Gastroesophageal sphincter (tissue), 3 donors: ENCODE data around the gene RFX8.

Experiments
- EP300 ChIP-seq: sonication (generic); formaldehyde crosslinking; IDR thresholded peaks from one replicate; pipeline ENCODE4 v1.6.1; 2017; ENCODE audit warnings: antibody characterized with exemption, mild to moderate bottlenecking
- POLR2A ChIP-seq, 2 donors: fragments of 450-650 bp; IDR thresholded peaks; one replicate each; pipeline ENCODE4 v1.6.1; 2017; ENCODE audit warnings: antibody characterized with exemption in 2 of 2, mild to moderate bottlenecking in 2 of 2, moderate library complexity in 1 of 2
- POLR2AphosphoS5 ChIP-seq: sonication (generic); formaldehyde crosslinking; IDR thresholded peaks from one replicate; pipeline ENCODE4 v1.6.1; 2017; ENCODE audit warnings: antibody characterized with exemption
- TF ChIP-seq, protein P1 (sequence below), 4 experiments: fragments of 200-600 bp in 2 of 4; fragments of 450-650 bp in 2 of 4; sonication (generic) in 1 of 4; IDR thresholded peaks; one replicate each; pipeline ENCODE4 v1.5.1; 2017 to 2019; ENCODE audit warnings: antibody characterized with exemption in 4 of 4, mild to moderate bottlenecking in 2 of 4, moderate library complexity in 2 of 4

DNA sequence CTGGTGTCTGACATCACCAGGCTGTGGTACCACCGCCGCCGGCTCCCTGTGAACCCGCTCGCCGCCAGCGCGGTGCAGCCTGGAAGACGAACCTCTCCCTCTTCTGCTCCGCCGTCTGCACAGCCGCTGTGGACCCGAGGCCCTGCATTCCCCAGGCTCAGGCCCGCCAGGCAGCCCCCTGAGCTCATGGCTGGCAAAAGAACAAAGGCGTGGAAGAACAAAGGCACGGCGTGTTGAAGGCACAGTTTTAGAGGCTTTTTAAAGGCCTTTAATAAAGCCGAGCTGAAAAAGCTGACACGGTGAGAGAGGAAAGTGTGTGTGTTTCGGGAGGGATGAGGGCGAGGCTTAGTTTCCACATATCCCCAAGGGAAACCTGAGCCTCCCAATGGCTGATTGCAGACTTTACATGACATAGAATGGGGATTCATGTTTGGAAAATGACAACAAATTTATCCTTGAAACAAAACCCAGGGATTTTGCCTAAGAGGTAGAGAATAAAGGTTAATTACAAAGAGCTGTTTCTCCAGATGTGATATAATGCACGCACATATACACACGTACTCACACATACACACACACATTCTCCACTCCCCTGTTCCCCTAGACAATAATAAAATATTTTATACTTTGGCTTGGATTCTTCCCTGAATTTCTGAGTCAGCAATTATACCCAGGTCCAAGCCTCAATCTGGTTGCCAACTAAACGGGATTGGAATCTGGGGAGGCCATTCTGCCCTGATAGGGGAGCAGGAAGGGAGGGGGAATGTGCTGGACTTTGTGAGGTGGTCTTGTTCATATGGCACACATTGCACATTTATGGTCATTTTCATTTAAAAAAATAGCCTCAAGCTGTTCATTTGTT lies 39.7 kb downstream of the RFX8 start:
- TF ChIP-seq, protein P1, sequence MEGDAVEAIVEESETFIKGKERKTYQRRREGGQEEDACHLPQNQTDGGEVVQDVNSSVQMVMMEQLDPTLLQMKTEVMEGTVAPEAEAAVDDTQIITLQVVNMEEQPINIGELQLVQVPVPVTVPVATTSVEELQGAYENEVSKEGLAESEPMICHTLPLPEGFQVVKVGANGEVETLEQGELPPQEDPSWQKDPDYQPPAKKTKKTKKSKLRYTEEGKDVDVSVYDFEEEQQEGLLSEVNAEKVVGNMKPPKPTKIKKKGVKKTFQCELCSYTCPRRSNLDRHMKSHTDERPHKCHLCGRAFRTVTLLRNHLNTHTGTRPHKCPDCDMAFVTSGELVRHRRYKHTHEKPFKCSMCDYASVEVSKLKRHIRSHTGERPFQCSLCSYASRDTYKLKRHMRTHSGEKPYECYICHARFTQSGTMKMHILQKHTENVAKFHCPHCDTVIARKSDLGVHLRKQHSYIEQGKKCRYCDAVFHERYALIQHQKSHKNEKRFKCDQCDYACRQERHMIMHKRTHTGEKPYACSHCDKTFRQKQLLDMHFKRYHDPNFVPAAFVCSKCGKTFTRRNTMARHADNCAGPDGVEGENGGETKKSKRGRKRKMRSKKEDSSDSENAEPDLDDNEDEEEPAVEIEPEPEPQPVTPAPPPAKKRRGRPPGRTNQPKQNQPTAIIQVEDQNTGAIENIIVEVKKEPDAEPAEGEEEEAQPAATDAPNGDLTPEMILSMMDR (IDR thresholded peaks at IDR 0.05): no peak
- TF ChIP-seq EP300: no peak
- no peak for TF ChIP-seq POLR2AphosphoS5
- TF ChIP-seq POLR2A (IDR thresholded peaks at IDR 0.05): no peak
